Neural progenitor cell (in vitro differentiated cells): ENCODE results near the gene ERC1. TPM values are rescaled to one million over a fixed set of nuclear protein-coding genes. Genes with fewer than 3 reads are reported as not detected.

ENCODE experiments used
- DNase-seq: peaks from one replicate; pipeline ENCODE4 v3.0.0-alpha.2; 2016; ENCODE audit warnings: low spot score
- H2AFZ ChIP-seq: fragments of 200-600 bp; sonication (generic); replicated peaks from 2 replicates; pipeline ENCODE4 v1.6.1; 2016; ENCODE audit warnings: antibody characterized with exemption
- H3F3A ChIP-seq: fragments of 200-600 bp; sonication (generic); 2 replicates; pipeline ENCODE4 v1.6.1; 2016; ENCODE audit warnings: antibody characterized with exemption, low read depth
- H3K27ac ChIP-seq: fragments of 200-600 bp; sonication (generic); 2 replicates; pipeline ENCODE4 v1.5.1; 2016; ENCODE audit warnings: mild to moderate bottlenecking
- H3K27me3 ChIP-seq: fragments of 200-600 bp; sonication (generic); 2 replicates; pipeline ENCODE4 v1.6.1; 2016; ENCODE audit warnings: mild to moderate bottlenecking, moderate library complexity
- H3K36me3 ChIP-seq: fragments of 200-600 bp; sonication (generic); 2 replicates; pipeline ENCODE4 v1.5.1; 2016
- H3K4me1 ChIP-seq: fragments of 200-600 bp; sonication (generic); 2 replicates; pipeline ENCODE4 v1.6.1; 2016; ENCODE audit warnings: mixed run types
- H3K4me2 ChIP-seq: fragments of 200-600 bp; sonication (generic); 2 replicates; pipeline ENCODE4 v1.6.1; 2016
- H3K4me3 ChIP-seq: fragments of 200-600 bp; sonication (generic); 2 replicates; pipeline ENCODE4 v1.5.1; 2016
- H3K79me2 ChIP-seq: fragments of 200-600 bp; sonication (generic); 2 replicates; pipeline ENCODE4 v1.6.1; 2016; ENCODE audit warnings: low read depth
- H3K9ac ChIP-seq: fragments of 200-600 bp; sonication (generic); 2 replicates; pipeline ENCODE4 v1.6.1; 2016
- H3K9me3 ChIP-seq: fragments of 200-600 bp; sonication (generic); 2 replicates; pipeline ENCODE4 v1.5.1; 2016; ENCODE audit warnings: low read depth
- H4K20me1 ChIP-seq: fragments of 200-600 bp; sonication (generic); 2 replicates; pipeline ENCODE4 v1.6.1; 2016; ENCODE audit warnings: low read depth
- H3K27ac Mint-ChIP-seq: 3 replicates; pipeline ENCODE4 v1.8.0; 2021; ENCODE audit warnings: mixed read lengths
- H3K27me3 Mint-ChIP-seq: 2 replicates; pipeline ENCODE4 v1.8.0; 2022; ENCODE audit warnings: low read depth, mild to moderate bottlenecking, inconsistent platforms, moderate library complexity, mixed read lengths; ENCODE audit not compliant: insufficient read depth
- H3K36me3 Mint-ChIP-seq: 3 replicates; pipeline ENCODE4 v1.8.0; 2021; ENCODE audit warnings: mixed read lengths
- H3K4me1 Mint-ChIP-seq: 3 replicates; pipeline ENCODE4 v1.8.0; 2021; ENCODE audit warnings: mixed read lengths
- H3K4me3 Mint-ChIP-seq: 3 replicates; pipeline ENCODE4 v1.8.0; 2021; ENCODE audit warnings: mild to moderate bottlenecking, moderate library complexity, mixed read lengths
- H3K9me3 Mint-ChIP-seq: 3 replicates; pipeline ENCODE4 v1.8.0; 2020; ENCODE audit warnings: mixed read lengths
- CTCF ChIP-seq: fragments of 200-600 bp; sonication (generic); IDR thresholded peaks from 2 replicates; pipeline ENCODE4 v1.5.1; 2017; ENCODE audit warnings: antibody characterized with exemption, mild to moderate bottlenecking
- EZH2 ChIP-seq: fragments of 200-600 bp; sonication (generic); IDR thresholded peaks from 2 replicates; pipeline ENCODE4 v1.6.1; 2017; ENCODE audit warnings: antibody characterized with exemption, mild to moderate bottlenecking, moderate library complexity
- EZH2phosphoT487 ChIP-seq: fragments of 200-600 bp; sonication (generic); IDR thresholded peaks from 2 replicates; pipeline ENCODE4 v1.6.1; 2017; ENCODE audit warnings: antibody characterized with exemption
- total RNA-seq: library from RNA; depleted of rRNA; stranded (reverse); fragments of >200 nt; gene quantifications from 2 replicates; pipeline ENCODE4 v1.2.3, GENCODE V29; 2015; ENCODE audit warnings: low replicate concordance

Gene ERC1
- total RNA-seq, 1 donor from 2014 or later: 27.5 TPM

- H4K20me1 ChIP-seq: no peaks in the 10 kb centered on the region
- Mint-ChIP-seq H3K27me3 (peaks cover 7% of the 10 kb centered on the region), H3K27ac (no peak overlapping the region), H3K4me1 (peaks cover 21% of the 10 kb centered on the region), H3K9me3 (peaks cover 11% of the 10 kb centered on the region), H3K36me3 (peaks cover 12% of the 10 kb centered on the region), H3K4me3 (no peak overlapping the region)
- H3K27me3 ChIP-seq: no peaks in the 10 kb centered on the region
- no peak overlapping the region for H3K9ac ChIP-seq
- peaks cover 5% of the 10 kb centered on the region for H3F3A ChIP-seq
- no peak for DNase-seq
- H3K4me1 ChIP-seq: peaks cover 17% of the 10 kb centered on the region
- H3K4me3 ChIP-seq: no peak overlapping the region
- no peaks in the 10 kb centered on the region for H3K9me3 ChIP-seq
- no peaks in the 10 kb centered on the region for H3K79me2 ChIP-seq
- TF ChIP-seq CTCF: no peak
- no peak for TF ChIP-seq EZH2phosphoT487
- TF ChIP-seq EZH2: no peak
- H3K27ac ChIP-seq: no peak overlapping the region
- no peak overlapping the region for H2AFZ ChIP-seq
- no peak overlapping the region for H3K4me2 ChIP-seq
- no peaks in the 10 kb centered on the region for H3K36me3 ChIP-seq
Observed at GRCh38 chr12:1469070-1469469, 478.0 kb downstream of the ERC1 start.

GRCh38 chr12:1470051-1470450 lies 479.0 kb downstream of the ERC1 start:
- DNase-seq: no peak
- TF ChIP-seq EZH2phosphoT487: no peak
- TF ChIP-seq CTCF: no peak
- TF ChIP-seq EZH2: no peak
- Mint-ChIP-seq H3K4me3 (no peak overlapping the region), H3K4me1 (peaks cover 19% of the 10 kb centered on the region), H3K27ac (no peak overlapping the region), H3K36me3 (peaks cover 8% of the 10 kb centered on the region), H3K9me3 (peaks cover 10% of the 10 kb centered on the region), H3K27me3 (peaks cover 5% of the 10 kb centered on the region)
- peaks cover 26% of the 10 kb centered on the region for H3K4me1 ChIP-seq
- no peaks in the 10 kb centered on the region for H3K36me3 ChIP-seq
- no peaks in the 10 kb centered on the region for H4K20me1 ChIP-seq
- H3K9me3 ChIP-seq: no peaks in the 10 kb centered on the region
- H3F3A ChIP-seq: peaks cover 14% of the 10 kb centered on the region
- no peak overlapping the region for H3K4me3 ChIP-seq
- no peak overlapping the region for H3K4me2 ChIP-seq
- H3K27me3 ChIP-seq: no peaks in the 10 kb centered on the region
- H2AFZ ChIP-seq: no peak overlapping the region
- no peak overlapping the region for H3K9ac ChIP-seq
- no peak overlapping the region for H3K27ac ChIP-seq
- no peaks in the 10 kb centered on the region for H3K79me2 ChIP-seq

GRCh38 chr12:1471224-1471623 lies 480.2 kb downstream of the ERC1 start:
- TF ChIP-seq CTCF (no peak), EZH2 (no peak), EZH2phosphoT487 (no peak)
- Histone ChIP-seq H3F3A (peaks cover 17% of the 10 kb centered on the region), H3K4me1 (peaks cover 32% of the 10 kb centered on the region), H3K4me2 (no peak overlapping the region), H3K4me3 (no peak overlapping the region), H2AFZ (no peak overlapping the region), H3K9me3 (no peaks in the 10 kb centered on the region), H3K79me2 (no peaks in the 10 kb centered on the region), H3K9ac (no peak overlapping the region), H3K27ac (no peak overlapping the region), H3K27me3 (no peaks in the 10 kb centered on the region), H3K36me3 (no peaks in the 10 kb centered on the region), H4K20me1 (no peaks in the 10 kb centered on the region)
- H3K36me3 Mint-ChIP-seq: peaks cover under 1% of the 10 kb centered on the region
- peaks cover 19% of the 10 kb centered on the region for H3K4me1 Mint-ChIP-seq
- H3K9me3 Mint-ChIP-seq: peaks cover under 1% of the 10 kb centered on the region
- peaks cover 1% of the 10 kb centered on the region for H3K27me3 Mint-ChIP-seq
- no peak overlapping the region for H3K27ac Mint-ChIP-seq
- no peak overlapping the region for H3K4me3 Mint-ChIP-seq
- DNase-seq: no peak

- TF ChIP-seq CTCF (no peak), EZH2phosphoT487 (no peak), EZH2 (no peak)
- Mint-ChIP-seq H3K4me1 (peaks cover 13% of the 10 kb centered on the region), H3K27me3 (no peaks in the 10 kb centered on the region), H3K9me3 (no peaks in the 10 kb centered on the region), H3K27ac (no peak overlapping the region), H3K36me3 (no peaks in the 10 kb centered on the region), H3K4me3 (no peak overlapping the region)
- Histone ChIP-seq H3K9ac (no peak overlapping the region), H3K27ac (no peak overlapping the region), H3K36me3 (no peaks in the 10 kb centered on the region), H2AFZ (no peak overlapping the region), H3K4me3 (no peak overlapping the region), H3K27me3 (no peaks in the 10 kb centered on the region), H4K20me1 (no peaks in the 10 kb centered on the region), H3F3A (peaks cover 17% of the 10 kb centered on the region), H3K4me1 (peaks cover 32% of the 10 kb centered on the region), H3K4me2 (no peak overlapping the region), H3K9me3 (no peaks in the 10 kb centered on the region), H3K79me2 (no peaks in the 10 kb centered on the region)
- no peak for DNase-seq
Observed at GRCh38 chr12:1473418-1473817, 482.4 kb downstream of the ERC1 start.
